CD4-positive, alpha-beta T cell treated with Interleukin-17A for 1 hour (primary cell): ENCODE data around the gene ANKS3.
A peak's percentile ranks its signal among the peaks of the same experiment; 100 is the strongest.

Experiments
- DNase-seq: peaks from one replicate; pipeline ENCODE4 v3.0.0-alpha.2; 2020

The ANKS3 gene

GRCh38 chr16:4694642-4695451 lies 39.2 kb downstream of the ANKS3 start:
- no peak for DNase-seq

DNA sequence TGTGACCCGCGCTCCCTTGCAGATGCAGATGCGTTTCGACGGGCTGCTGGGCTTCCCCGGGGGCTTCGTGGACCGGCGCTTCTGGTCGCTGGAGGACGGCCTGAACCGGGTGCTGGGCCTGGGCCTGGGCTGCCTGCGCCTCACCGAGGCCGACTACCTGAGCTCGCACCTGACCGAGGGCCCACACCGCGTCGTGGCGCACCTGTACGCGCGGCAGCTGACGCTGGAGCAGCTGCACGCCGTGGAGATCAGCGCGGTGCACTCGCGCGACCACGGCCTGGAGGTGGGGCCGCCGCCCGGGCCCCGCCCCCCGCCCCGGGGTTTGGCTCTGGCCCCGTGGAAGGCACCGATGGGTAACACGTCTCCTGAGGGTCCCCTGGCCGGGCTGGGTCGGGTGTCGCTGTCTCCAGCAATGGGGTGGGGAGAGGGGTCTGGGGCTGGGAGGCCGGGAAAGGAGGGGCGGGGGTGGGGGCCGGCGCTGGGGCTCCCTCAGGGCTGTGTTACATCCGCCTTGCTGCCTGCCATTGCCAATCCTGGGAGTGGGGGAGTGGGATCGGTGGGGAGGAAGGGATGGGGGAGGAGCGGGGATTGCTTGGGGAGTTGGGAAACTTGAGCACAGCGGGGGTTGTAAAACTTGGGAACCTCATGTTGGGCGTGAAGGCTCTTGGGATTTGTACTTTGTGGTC lies 40.0 kb downstream of the ANKS3 start:
- peak; percentile 59 for DNase-seq

DNA sequence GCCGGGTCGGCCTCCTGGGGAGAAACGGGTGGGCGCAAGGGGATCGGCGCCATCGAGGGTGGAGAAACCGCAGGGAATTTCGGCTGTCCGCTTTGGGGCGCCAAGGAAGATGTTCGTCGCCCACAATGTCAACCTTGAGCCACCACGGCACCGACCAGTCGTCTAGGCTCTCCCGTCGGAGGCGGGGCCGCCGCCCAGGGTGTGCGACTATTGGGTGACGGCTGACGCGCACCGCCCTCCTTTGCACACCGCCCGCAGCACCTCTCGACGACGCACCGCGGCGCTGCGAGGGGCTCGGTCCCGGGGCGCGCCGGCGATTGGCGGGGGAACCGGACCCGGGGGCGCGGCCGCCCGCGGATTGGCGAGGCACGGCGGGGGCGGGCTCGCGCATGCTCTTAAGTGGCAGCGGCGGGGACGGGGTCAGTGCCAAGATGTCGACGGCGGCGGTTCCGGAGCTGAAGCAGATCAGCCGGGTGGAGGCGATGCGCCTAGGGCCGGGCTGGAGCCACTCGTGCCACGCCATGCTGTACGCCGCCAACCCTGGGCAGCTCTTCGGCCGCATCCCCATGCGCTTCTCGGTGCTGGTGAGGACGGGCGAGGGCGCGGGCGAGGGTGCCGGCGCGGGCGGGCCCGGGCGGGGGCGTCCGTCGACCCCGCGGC lies 40.6 kb downstream of the ANKS3 start, which contains the start of gene NUDT16L1:
Gene NUDT16L1 (plus strand): TSS at position 267 of the 660 bp plus-strand sequence. CDS start 165 bp downstream, at position 432.
- peak; percentile 96 for DNase-seq

- peak; percentile 13 for DNase-seq
Observed at GRCh38 chr16:4692460-4693295, 41.4 kb downstream of the ANKS3 start.

DNA sequence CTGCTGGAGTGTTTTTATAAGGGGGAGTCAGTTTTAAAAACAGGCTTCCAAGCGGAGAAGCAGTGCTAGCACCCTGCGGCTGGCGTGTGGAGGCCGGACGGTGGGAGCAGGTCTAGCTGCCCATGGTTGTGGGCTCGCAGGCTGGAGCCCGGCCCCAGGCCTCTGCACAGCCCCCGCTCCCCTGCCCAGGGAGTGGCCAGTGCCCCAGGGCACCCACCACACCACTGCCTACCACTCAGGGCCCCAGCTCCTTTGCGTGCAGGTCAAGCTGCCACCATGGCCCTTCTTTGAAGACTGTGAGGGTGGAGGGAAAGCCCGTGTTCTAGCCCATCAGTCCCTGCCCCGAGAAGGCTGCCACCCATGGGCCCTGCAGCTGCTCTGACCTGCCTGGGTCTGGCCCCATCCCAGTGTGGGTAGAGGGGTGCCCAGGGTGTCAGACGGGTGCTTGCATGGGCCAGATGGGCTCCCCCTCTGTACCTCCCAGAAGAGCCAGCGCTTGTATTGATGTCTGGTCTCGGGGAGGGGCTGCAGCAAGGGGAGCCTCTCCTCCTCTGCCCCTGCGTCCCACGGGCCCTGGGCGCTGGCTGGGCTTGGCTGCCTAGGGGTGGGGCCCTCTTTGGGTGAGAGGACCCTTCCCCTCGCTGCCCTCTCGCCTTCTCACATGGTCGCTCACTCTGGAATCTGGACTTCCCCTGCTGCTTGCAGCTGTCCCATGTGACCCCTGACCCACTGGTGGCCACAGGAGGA lies 42.2 kb downstream of the ANKS3 start:
- DNase-seq, result no peak

DNA sequence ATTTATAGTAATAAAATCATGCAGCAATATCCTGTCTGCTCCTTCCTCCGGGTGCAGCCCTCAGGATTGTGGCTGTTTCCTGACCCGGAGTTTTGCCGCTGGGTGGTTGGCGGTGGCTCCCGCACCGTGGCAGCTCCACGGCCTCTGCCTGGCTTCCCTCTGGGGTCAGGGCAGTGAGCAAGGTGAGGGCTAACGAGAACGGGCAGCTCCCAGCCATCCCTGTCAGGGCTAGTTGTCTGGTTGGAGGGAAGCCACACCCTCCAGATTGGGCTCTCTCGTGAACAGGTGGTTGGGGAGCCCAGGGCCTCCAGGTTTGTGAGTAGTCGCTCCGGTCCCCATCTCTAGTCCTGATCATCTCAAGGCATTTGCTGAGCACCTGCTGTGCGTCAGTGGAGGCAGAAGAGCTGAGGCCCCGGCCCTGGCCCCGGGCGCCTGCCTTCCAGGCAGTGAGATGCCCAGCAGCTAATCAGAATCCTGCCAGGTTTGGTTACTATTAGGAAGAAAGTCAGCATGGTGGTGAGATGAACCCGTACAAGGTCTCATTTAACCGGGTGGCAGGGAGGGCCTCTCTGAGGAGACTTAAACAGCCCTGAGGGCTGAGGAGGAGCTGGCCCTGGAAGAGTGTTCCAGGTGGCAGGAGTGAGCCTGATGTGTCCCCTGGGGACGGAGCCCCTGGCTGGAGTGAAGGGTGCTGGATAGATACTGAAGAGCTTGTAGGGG lies 43.0 kb downstream of the ANKS3 start:
- DNase-seq, result no peak

DNA sequence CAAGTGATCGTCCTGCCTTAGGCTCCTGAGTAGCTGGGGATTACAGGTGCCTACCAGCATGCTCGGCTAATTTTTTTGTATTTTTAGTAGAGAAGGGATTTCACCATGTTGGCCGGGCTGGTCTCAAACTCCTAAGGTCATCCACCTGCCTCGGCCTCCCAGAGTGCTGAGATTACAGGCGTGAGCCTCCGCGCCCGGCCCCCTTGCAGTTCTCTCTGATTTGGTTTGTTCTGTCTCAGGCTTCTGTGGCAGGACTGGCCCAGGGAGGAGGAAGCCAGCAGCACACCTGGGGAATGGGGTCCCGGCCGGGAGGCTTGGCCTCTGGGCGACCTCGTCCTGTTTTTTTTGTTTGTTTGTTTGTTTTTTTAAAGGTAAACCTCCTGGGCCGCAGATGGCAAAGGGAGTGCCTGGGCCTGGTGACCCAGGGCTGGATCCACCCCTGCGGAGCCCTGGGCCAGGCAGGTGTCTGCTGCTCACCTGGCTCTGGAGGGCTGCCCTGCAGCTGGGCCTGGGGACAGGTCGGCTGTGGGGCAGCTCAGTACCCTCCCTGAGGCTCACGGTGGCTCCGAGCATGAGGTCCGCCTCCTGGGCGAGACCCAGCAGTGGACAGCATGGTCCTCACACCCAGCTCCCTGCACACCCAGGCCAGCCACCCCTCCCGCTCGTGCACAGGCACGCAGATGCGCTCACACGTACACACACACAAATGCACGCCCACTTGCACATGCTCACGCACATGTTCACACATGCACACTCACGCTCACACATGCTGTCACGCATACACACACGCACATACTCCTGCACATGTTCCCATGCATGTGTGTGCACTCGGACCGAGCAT lies 44.0 kb downstream of the ANKS3 start:
- no peak for DNase-seq

DNA sequence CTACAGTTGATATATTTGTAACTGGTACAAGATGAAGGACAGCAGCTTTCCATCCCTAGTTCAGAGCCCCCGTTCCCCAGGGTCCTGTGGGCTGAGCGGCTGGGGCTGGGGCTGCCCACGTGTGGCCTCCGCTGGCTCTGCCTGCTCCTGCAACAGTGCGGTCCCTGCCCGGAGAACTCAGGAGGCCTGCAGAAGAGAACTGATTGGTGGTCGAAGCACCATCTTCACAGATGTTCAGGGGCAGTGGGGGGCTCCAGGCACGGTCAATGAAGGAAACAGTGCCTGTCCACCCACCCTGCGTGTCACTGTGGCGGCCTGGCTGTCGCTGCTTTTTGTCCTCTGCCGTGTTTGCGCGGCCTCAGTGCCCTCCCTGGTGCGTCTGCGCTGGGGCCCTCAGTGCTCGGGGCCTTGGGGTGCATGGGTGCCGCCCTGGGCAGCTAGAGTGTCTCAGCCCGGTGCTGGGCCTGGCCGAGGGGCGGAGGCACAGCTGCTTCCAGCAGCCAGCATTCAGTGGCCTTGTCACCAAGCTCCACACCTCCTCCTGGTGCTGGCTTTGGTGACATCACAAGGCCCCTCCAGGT lies 44.9 kb downstream of the ANKS3 start:
- no peak for DNase-seq

DNA sequence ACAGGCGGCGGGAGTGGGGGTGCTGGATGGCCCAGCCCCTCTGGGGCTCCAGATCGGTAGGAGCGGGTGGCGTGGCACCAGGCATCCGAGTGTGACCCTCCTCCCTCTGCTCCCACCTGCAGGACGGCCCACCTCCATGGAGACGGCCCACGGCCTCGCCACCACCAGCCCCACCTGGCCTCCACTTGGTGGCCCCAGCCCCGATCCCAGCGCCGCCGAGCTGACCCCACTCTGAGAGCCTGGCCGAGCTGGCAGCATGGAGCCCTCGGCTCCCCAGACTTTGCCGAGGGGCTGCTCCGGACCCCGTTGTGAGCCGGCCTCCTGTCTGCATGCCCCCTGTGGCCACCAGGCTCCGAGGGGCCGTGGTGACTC lies 45.4 kb downstream of the ANKS3 start:
- no peak for DNase-seq

GRCh38 chr16:4687946-4688673 lies 46.0 kb downstream of the ANKS3 start:
- DNase-seq, result no peak

DNA sequence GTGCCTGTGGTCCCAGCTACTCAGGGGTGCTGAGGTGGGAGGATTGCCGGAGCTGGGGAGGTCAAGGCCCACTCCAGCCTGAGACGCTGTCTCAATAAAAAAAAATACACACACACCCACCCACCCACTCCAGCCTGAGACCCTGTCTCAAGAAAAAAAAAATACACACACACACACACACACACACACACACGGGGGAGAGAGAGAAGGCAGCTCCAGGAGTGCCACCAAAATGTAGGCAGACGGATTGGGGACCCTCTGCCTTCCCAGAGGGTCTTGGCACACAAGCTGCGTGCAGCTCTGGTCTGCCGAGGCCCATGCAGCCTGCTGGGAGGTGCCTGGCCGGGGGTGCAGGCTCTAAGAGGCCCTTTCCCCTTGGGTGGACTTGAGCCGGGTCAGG lies 46.7 kb downstream of the ANKS3 start:
- no peak for DNase-seq

DNA sequence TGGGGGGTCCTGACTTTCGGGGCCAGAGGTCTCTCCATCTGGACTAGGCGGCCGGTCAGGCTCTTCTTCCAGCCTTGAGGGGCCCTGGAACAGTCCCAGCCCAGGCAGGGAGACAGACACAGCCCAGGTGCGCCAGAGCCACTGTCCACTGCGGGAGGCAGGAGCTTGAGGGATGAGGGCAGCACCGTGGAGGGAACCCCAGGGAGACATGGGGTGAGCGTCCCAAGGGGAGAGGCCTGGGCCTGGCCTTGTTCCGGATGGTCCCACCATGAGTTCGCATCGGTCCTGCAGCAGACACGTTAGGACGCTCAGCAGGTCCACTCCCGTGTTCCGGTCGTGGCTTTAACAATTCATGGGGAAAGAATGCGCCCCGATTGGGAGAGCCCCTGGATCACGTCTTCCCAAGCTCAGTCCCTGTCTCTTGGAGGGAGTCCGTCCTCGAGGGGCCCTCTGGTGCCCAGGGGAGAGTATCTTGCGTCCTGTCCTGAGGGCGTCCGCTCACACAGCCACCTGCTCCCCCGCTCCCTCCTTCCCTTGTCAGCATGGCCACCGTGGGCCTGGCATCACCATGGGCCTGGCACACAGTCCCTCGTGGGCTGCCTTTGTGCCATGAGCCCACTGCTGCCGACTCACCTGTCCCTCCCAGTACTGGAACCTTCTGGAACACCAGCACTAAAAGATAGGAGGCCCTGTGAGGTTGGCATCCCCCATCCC lies 47.4 kb downstream of the ANKS3 start:
- no peak for DNase-seq

- no peak for DNase-seq
Observed at GRCh38 chr16:4685776-4686496, 48.1 kb downstream of the ANKS3 start.

DNA sequence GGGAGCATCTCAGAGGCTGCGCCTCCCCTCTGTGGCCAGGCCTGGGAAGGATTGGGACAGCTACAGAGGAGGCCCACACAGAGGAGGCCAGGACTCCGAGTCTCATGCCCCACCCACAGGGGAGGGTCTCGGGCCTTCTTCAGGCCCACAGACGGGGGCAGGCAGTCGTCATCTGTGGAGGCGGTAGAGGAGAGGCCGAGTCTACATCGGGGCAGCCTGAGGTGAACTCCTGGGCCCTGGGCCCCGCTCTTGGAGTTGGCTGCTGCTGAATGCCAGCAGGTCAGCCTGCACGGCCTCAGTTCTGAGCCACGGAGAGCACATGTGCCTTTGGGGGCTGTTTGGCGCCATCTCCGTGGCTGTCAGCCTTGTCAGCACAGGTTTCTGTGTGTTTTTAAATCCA lies 48.8 kb downstream of the ANKS3 start:
- DNase-seq, result no peak

DNA sequence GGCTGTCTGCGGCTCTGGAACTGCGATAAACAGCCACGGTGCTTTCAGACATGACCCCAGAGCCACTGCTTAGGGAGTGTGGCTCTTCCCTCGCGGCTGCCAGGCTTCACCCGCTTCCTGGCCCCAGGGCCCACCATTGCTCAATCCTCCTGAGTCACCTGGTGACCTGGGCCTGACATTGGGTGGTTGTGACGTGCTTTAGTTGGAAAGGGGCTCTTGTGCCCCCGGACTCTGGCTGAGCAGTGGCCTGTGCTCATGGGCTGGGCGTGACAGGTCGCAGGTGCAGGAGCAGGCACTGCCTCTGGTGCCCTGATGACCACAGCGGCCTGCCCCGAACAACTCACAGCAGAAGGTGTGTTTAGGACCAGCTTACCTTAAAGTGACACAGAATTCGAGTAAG lies 49.3 kb downstream of the ANKS3 start:
- DNase-seq, result no peak

DNA sequence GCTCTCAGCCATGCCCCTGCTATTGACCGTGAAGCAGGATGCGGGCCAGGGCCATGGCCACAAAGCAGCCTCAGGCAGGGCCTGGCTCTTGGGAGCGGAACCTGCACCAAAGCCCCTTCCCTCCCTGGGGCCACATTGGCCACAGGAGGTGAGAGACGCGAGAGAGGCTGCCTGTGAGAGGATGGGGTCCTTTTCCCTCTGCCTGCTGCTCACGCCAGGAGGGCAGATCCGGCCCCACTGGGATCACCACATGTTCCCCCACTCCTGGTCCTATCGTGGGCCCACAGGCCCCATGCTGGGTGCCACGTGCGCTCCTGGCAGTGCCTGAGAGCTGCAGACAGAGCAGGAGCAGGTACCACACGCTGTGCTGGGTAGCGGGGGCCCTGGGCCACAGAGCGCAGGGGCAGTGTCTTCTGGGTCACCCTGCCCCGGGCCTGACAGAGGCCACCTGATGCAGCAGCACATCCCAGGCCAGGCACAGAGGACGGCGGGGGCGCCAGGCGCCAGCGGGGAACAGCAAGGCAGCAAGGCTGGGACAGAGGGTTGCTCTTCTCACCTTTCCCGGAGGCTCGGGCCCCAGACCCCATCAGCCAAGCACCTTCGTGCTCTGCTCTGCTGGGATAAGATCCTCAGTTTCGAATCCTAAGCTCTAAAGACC lies 49.9 kb downstream of the ANKS3 start:
- no peak for DNase-seq

GRCh38 chr16:4683255-4684057 lies 50.6 kb downstream of the ANKS3 start:
- no peak for DNase-seq
